K562 treated with DMSO at 1 percent for 24 hours (cell line): ENCODE results near the gene PROC. TPM values are rescaled to one million over a fixed set of nuclear protein-coding genes. Genes with fewer than 3 reads are reported as not detected.

ENCODE experiments used
- total RNA-seq: library from RNA; unstranded; fragments of 300-600 nt; gene quantifications from 2 replicates; pipeline ENCODE4 v1.2.3, GENCODE V29; 2022; ENCODE audit warnings: low read depth; ENCODE audit not compliant: insufficient read depth

PROC gene
- 0.20 and 1.6 TPM in 2 replicates for total RNA-seq

DNA sequence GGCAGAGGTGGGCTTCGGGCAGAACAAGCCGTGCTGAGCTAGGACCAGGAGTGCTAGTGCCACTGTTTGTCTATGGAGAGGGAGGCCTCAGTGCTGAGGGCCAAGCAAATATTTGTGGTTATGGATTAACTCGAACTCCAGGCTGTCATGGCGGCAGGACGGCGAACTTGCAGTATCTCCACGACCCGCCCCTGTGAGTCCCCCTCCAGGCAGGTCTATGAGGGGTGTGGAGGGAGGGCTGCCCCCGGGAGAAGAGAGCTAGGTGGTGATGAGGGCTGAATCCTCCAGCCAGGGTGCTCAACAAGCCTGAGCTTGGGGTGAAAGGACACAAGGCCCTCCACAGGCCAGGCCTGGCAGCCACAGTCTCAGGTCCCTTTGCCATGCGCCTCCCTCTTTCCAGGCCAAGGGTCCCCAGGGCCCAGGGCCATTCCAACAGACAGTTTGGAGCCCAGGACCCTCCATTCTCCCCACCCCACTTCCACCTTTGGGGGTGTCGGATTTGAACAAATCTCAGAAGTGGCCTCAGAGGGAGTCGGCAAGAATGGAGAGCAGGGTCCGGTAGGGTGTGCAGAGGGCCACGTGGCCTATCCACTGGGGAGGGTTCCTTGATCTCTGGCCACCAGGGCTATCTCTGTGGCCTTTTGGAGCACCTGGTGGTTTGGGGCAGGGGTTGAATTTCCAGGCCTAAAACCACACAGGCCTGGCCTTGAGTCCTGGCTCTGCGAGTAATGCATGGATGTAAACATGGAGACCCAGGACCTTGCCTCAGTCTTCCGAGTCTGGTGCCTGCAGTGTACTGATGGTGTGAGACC is at the start of gene PROC:
PROC (plus strand) TSS at position 128 of the 812 bp plus-strand sequence. CDS start 1,516 bp downstream, outside the sequence.

DNA sequence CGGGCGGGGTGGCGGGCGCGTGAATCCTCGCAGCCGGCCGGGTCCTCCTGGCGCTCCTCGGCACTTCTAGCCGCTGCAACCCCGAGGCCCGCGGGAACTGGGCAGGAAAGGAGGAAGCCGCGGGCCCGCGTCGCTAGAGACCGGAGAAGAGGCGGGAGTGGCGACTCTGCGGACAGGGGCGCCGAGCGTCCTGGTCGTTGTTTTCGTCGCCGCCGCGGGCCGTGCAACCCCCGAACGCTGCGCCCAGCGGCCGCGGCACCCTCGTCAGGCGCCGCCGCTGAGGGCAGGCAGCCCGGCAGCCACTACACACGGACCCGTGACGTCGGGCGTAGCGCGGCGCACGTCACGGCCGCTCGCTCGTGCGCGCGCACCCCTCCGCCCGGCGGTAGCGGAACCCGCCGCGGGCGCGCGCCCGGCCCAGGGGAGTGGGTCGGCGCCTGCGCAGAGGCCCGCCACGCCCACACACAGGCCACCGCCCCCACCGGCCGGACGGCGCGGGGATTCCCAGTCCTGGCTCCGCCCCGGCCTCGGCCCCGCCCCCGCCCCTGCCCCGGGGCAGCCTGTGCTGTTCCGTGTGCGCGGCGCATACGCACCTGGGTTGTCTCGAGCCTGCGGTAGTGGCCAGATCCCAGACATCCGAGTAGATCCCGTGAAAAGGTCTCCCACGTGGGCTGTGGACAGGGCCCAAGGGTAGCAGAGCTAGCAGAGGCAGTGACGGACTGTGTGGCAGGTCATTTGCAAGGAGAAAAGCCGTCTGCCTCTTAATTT is 30.4 kb upstream of the PROC start, which contains the start of gene MAP3K2:
MAP3K2 (minus strand) TSS at position 321 of the 768 bp plus-strand sequence. CDS start 44,846 bp downstream, outside the sequence.

Other genes starting within 250 kb of the PROC start
- not detected in 2 replicates for gene CYP27C1, start 198.1 kb upstream of the PROC start, total RNA-seq
- gene ERCC3, start 124.3 kb upstream of the PROC start, total RNA-seq, result 41.5 and 41.6 TPM in 2 replicates
- gene MAP3K2, start 30.5 kb upstream of the PROC start, total RNA-seq, result 16.0 and 20.6 TPM in 2 replicates
- 34.9 and 35.7 TPM in 2 replicates for gene IWS1, start 108.1 kb downstream of the PROC start, total RNA-seq
- gene MYO7B, start 117.3 kb downstream of the PROC start, total RNA-seq, result not detected in 2 replicates
- gene GPR17, start 227.7 kb downstream of the PROC start, total RNA-seq, result not detected in 2 replicates